GM06990 (cell line): Measurements from ENCODE around the gene PROSER3.

Experiments
- DNase-seq: peaks from one replicate; pipeline ENCODE4 v3.0.0-alpha.2; 2011; ENCODE audit not compliant: insufficient read length; ENCODE audit errors: extremely low read depth
- H3K27me3 ChIP-seq: replicated peaks from 2 replicates; pipeline ENCODE4 v1.6.0; 2011; ENCODE audit warnings: low read length; ENCODE audit not compliant: control insufficient read depth, insufficient read depth
- H3K36me3 ChIP-seq: 2 replicates; pipeline ENCODE4 v1.5.1; 2011; ENCODE audit warnings: low read length; ENCODE audit not compliant: control insufficient read depth, insufficient read depth
- H3K4me3 ChIP-seq: replicated peaks from 2 replicates; pipeline ENCODE4 v1.5.1; 2011; ENCODE audit warnings: low read depth, mild to moderate bottlenecking, control low read depth, low read length
- TF ChIP-seq, protein P1 (sequence below): IDR thresholded peaks from 2 replicates; pipeline ENCODE4 v1.5.1; 2011; ENCODE audit warnings: low read length, control low read depth, mild to moderate bottlenecking, inconsistent platforms; ENCODE audit not compliant: insufficient read depth, poor library complexity, severe bottlenecking

The PROSER3 gene

DNA sequence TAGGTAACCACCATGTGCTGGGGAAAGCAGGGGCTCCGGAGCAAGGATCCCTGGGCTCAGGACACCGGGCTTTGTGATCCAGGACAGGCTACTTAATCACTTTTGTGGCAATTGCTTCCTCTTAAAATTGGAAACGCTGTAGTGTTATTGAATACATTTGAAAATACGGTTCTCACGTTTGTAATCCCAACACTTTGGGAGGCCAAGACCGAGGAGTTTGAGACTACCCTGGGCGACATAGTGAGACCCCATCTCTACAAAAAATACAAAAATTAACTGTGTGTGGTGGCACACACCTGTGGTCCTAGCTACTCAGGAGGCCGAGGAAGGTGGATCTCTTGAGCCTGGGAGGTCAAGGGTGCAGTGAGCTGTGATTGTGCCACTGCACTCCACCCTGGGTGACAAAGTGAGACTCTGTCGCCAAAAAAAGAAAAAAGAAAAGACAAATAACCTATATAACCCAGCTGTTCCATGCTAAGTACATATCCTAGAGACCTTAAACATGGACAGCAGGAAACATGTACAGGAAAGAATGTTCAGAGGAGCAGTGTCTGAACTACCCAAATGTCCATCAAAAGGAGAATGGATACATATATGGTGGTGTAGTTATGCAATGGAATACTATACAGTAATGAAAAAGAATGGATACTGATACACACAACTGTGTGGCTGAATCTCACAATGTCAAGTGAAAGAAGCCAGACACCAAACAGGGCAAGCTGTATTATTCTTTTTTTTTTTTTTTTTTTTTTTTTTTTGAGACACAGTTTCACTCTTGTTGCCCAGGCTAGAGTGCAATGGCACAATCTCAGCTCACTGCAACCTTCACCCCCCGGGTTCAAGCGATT lies 55.3 kb downstream of the PROSER3 start:
- no peaks in the 10 kb centered on the region for H3K36me3 ChIP-seq
- DNase-seq: no peak
- TF ChIP-seq, protein P1, sequence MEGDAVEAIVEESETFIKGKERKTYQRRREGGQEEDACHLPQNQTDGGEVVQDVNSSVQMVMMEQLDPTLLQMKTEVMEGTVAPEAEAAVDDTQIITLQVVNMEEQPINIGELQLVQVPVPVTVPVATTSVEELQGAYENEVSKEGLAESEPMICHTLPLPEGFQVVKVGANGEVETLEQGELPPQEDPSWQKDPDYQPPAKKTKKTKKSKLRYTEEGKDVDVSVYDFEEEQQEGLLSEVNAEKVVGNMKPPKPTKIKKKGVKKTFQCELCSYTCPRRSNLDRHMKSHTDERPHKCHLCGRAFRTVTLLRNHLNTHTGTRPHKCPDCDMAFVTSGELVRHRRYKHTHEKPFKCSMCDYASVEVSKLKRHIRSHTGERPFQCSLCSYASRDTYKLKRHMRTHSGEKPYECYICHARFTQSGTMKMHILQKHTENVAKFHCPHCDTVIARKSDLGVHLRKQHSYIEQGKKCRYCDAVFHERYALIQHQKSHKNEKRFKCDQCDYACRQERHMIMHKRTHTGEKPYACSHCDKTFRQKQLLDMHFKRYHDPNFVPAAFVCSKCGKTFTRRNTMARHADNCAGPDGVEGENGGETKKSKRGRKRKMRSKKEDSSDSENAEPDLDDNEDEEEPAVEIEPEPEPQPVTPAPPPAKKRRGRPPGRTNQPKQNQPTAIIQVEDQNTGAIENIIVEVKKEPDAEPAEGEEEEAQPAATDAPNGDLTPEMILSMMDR: no peak
- no peaks in the 10 kb centered on the region for H3K27me3 ChIP-seq
- H3K4me3 ChIP-seq: no peak overlapping the region

DNA sequence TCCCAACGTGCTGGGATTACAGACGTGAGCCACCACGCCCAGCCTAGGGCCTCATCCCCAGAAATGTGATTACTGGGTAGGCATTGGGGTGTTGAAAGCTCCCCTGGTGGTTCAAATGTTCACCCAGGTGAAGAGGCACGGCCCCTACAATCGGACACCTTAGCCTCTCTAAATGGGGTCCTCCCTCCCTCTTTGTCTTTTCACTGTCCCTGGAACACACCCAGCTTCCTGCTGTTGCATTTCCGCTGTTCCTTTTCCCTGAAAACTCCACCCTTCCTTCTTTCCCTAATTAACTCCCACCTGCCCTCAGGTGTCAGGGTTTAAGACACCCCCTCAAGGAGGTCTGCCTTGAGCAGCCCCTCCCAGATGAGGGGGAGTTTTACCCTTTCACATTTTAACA lies 58.3 kb downstream of the PROSER3 start:
- Histone ChIP-seq H3K4me3 (no peak overlapping the region), H3K36me3 (no peaks in the 10 kb centered on the region), H3K27me3 (no peaks in the 10 kb centered on the region; the same call in 1 of the 2 replicates)
- TF ChIP-seq, protein P1: no peak
- no peak for DNase-seq

DNA sequence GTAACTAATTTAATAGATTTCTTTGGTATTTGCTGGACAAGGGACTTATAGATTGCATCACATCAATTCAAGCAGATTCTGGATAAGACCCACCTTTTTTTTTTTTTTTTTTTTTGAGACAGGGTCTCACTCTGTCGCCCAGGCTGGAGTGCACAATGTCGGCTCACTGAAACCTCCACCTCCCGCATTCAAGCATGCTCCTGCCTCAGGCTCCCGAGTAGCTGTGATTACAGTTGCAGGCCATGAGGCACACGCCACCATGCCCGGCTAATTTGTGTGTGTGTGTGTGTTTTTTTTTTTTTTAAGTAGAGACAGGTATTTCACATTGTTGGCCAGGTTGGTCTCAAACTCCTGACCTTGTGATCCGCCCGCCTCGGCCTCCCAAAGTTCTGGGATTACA lies 58.9 kb downstream of the PROSER3 start:
- DNase-seq: no peak
- Histone ChIP-seq H3K36me3 (no peaks in the 10 kb centered on the region), H3K27me3 (no peaks in the 10 kb centered on the region; the same call in 1 of the 2 replicates), H3K4me3 (no peak overlapping the region)
- TF ChIP-seq, protein P1: no peak

DNA sequence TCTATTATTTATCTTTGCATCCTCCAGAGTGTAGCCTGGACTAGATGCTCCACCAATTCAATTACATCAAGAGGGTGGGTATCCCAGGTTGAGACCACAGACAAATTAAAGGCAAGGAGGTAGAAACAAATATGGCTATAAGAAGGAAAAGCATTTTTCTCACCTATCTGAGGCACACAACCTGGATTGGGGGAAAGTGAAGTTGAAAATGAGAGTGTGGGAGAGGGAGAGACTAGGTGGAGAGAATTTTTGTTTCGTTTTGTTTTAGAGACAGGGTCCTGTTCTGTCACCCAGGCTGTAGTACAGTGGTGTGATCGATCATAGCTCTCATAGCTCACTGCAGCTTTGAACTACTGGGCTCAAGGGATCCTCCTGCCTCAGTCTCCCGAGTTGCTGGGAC lies 60.5 kb downstream of the PROSER3 start:
- no peak overlapping the region for H3K4me3 ChIP-seq
- no peaks in the 10 kb centered on the region for H3K36me3 ChIP-seq
- no peak for DNase-seq
- TF ChIP-seq, protein P1: no peak
- H3K27me3 ChIP-seq: no peaks in the 10 kb centered on the region; the same call in 1 of the 2 replicates
